ENCODE data around the gene DNAJC27.

Gene DNAJC27

GRCh38 chr2:24925815-24926214, 45.9 kb downstream of the DNAJC27 start:
- no peak for DNase-seq (ENCODE audit: low spot score)

- no peak for DNase-seq (ENCODE audit: low spot score)
These were observed 47.0 kb downstream of the DNAJC27 start for GRCh38 chr2:24924732-24925131.

- no peak for DNase-seq (ENCODE audit: low spot score)
These were observed 47.5 kb downstream of the DNAJC27 start for GRCh38 chr2:24924266-24924665.

DNA sequence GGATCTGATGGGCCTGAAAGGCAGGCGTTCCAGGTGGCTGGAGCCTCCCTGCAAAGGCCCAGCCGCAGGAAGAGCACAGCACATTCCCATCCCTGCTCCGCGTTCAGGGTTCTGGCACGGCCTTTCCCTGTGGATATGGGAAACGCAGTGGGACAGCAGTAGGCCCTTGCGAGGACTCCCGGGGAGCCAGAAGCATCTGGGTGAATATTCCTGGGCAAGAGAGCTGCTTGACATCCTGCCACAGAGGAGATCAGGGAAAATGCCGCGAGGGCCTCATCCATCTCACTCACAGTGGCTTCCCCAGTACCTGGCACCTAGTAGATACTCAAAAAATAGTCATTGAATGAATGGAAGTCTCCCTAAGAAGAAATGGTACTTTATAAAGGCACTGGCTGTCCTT, 48.6 kb downstream of the DNAJC27 start:
- DNase-seq (ENCODE audit: low spot score), result no peak

- no peak for DNase-seq (ENCODE audit: low spot score)
These were observed 49.2 kb downstream of the DNAJC27 start for GRCh38 chr2:24922556-24922955.

- DNase-seq (ENCODE audit: low spot score), result no peak
These were observed 50.8 kb downstream of the DNAJC27 start for GRCh38 chr2:24920809-24921441.

- peak; percentile 96 for DNase-seq (ENCODE audit: low spot score)
These were observed 51.5 kb downstream of the DNAJC27 start, which contains the start of gene ADCY3 for GRCh38 chr2:24920098-24920808. ADCY3 (minus strand) TSS chr2:24920237; CDS start chr2:24918987, 1,250 bp downstream.

DNA sequence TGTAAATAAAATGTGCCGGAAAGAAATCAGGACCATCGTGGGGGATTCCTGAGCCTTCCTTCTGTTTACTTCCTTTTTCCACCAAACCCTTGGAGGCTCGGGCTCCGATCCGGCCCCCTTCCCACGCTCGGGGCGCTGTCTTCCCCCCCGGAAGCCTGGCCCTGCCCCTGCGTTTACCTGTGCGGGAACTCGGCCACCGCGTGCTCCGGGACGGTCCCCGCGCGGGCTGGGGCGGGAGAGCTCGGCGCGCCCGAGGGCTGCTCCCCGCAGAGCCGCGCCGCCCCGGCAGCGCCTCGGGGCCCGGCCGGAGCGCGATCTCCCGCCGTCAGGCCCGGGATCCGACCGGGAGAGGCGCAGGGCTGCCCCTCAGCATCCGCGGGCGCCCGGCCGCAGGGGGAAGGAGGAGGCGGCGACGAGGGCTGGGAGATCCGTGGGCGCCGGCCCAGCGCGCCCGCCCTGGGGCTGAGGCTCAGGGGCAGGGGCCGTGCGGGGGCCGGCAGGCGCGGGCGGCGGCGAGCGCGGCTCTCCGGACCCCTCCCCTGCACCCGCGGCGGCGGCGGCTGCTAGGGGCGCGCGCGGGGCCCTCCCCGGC, 52.2 kb downstream of the DNAJC27 start:
- DNase-seq (ENCODE audit: low spot score), result peak; percentile 78

DNA sequence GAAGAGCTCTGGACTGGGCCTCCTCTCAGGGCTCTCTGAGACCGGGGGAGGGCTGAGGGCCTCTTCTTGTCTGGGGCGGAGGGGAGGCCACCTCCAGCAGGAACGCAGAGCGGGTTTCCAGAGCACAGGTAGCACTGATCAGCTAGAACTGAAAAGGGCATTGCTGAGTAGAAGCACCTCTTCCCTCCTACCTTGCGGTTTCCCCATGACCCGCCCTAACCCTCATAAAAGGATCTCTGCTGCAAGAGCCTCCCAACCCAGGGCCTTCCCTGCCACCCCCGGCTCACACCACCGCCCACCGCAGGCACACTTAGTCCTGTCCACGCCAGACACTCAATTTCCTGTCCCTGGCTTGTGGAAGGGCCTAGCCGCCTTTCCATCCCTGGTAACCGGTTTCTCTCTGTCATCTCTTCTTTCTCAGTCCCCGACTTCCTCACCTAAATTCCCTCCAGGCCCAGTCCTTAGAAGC, 52.7 kb downstream of the DNAJC27 start:
- DNase-seq (ENCODE audit: low spot score), result peak; percentile 60

- DNase-seq (ENCODE audit: low spot score), result no peak
These were observed 53.3 kb downstream of the DNAJC27 start for GRCh38 chr2:24918326-24919036.

- DNase-seq (ENCODE audit: low spot score), result no peak
These were observed 53.9 kb downstream of the DNAJC27 start for GRCh38 chr2:24917731-24918325.

DNA sequence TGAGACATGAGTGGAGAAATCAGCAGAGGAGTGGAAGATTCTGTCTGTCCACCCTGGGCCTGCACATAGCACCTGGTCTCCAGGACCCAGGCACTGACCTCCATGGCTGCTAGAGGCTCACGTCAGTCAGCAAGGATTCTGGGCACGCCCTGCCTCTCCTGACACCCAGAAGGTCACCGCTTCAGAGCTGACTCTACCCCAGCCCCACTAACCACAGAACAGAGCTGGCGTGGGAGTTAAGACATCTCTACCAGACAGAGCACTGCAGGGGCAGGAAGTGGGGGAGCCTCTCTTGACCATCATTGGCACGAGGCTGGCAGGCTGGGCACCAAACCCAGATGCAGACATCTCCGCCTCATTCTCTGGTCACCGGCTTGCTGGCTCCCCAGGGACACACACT, 54.7 kb downstream of the DNAJC27 start:
- peak; percentile 25 for DNase-seq (ENCODE audit: low spot score)

GRCh38 chr2:24915796-24916195, 56.0 kb downstream of the DNAJC27 start:
- no peak for DNase-seq (ENCODE audit: low spot score)

- DNase-seq (ENCODE audit: low spot score), result no peak
These were observed 56.6 kb downstream of the DNAJC27 start for GRCh38 chr2:24915175-24915574.

GRCh38 chr2:24914713-24915112, 57.0 kb downstream of the DNAJC27 start:
- DNase-seq (ENCODE audit: low spot score), result no peak

DNA sequence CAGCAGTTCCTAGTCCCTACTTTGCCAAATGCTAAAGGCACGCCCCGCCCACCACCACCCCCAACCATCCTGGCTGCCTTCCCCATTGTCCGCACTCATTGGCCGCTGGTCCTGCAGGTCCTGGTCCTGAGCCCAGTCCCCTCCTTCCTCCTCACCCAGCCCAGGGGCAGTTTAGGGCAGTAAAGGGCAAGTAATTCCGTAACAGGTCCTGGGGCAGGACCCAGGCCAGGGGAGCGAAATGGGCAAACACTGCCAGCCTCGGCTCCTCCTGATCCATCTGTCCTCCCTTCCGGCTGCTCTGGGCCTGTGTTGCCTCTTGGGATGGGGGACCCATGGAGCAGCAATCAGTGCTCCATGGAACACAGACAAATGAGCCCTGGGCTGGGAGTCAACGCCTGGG, 57.8 kb downstream of the DNAJC27 start:
- DNase-seq (ENCODE audit: low spot score), result no peak

DNA sequence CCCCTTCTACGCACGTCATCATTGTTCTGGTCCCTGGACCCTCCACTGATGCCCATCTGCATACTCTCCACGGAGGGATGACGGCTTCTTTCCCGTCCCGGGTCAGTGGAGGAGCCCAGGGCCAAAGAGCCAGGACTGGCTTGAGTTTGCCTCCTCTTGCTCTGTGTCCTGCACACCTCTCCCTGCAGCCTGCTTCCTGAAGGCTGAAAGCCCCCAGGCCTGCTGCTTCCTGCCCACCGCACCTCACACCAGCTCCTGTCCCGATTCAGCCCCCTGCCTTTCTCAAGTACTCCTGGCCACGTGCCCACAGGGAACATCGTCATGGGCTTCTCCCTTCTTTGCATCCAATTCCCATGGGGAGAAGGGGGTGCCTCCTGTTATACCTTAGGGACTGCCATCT, 58.8 kb downstream of the DNAJC27 start:
- DNase-seq (ENCODE audit: low spot score), result no peak

DNA sequence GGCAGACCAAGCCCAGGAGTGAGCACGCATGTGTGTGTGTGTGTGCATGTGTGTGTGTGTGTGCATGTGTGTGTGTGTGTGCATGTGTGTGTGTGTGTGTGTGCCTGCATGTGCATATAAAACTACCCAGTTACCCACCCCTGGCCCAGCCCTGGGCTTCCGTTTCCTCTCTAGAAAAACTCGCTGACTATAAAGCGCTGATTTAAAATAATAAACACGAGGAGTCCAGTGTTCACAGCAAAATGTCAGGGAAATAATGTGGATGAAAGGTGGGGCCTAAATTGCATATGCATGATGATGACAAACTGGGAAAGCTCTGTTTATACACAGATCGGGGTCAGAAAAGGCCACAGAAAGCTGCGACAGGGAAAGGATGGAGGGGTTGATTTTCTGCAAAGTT, 59.2 kb downstream of the DNAJC27 start:
- no peak for DNase-seq (ENCODE audit: low spot score)

- DNase-seq (ENCODE audit: low spot score), result no peak
These were observed 61.5 kb downstream of the DNAJC27 start for GRCh38 chr2:24910245-24910644.

DNA sequence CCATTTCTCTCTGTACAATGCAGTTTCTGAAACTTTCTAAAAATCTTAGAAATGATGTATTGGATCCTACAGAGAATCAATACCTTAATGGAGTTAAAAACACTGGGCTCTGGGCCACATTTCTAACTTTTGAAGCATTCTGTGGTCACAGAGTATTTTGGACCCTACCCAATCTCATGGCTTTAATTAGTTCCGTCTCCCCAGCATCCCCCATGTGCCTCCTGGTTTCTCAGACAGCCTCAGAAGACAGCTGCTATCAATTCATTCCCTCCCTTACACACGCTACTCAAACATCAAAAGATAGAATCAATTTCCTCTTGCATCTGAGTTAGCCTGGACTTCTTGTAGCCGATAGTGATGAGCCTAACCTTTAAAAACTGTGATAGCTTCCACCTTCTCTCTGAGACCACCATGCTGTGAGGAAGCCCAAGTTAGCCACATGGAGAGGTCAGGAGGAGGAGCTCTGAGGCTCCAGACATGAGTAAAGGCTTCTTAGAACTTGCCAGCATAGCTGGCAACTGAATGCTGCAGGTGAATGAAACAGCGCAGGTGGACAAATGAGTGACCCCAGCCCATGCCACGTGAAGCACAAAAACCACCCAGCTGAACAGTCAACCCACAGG, 62.1 kb downstream of the DNAJC27 start:
- DNase-seq (ENCODE audit: low spot score), result peak; percentile 73

DNA sequence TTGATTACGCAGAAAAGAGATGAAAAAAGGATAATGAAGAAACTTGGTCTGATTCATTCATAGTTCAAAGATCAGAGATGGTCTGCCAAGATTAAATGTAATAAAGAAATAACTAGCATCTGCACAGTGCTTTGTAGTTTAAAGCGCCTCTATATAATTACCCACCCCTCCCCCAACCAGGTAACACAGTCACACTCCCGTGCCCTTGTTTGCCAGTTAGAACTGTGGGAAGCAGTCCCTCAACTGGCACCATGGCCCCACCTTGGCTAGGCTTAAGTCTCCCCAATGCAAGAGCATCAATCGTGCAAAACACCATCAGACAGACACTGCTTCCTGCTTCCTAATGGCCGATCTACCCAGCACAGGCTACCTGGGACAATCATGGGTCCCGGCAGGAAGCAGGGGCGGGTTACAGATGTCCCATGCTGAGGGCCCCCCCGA, 63.3 kb downstream of the DNAJC27 start:
- DNase-seq (ENCODE audit: low spot score), result no peak

- DNase-seq (ENCODE audit: low spot score), result peak; percentile 38
These were observed 64.6 kb downstream of the DNAJC27 start for GRCh38 chr2:24907116-24907515.

Measured in GM03348 (cell line).